ENCODE data around the gene THSD7A. TPM values are rescaled to one million over a fixed set of nuclear protein-coding genes. Genes with fewer than 3 reads are reported as not detected.

The THSD7A gene
- total and polyA plus RNA-seq, 2 of the 8 experiments (the other 6 are each of a cell fraction or from before 2014, with no cell fraction given): 0.44 to 1.2 TPM

- no peak overlapping the region for H3K18ac ChIP-seq (ENCODE audit: extremely low read depth, low read length)
- CTCF ChIA-PET (ENCODE audit: partially characterized antibody): interaction anchor here (0.6 to 1.9 kb wide), 2 partner anchors 11 to 13 kb away, joined by 3 to 9 read pairs; no protein-coding TSS in a partner anchor
- H3K56ac ChIP-seq (replicated peaks; ENCODE audit: insufficient read length, low read depth, low read length): no peak overlapping the region
- H2BK12ac ChIP-seq (ENCODE audit: low read depth, low read length): no peak overlapping the region
- no peak for FAIRE-seq
- H2BK5ac ChIP-seq (ENCODE audit: low read depth, low read length): no peak overlapping the region
- no peak overlapping the region for H4K8ac ChIP-seq (ENCODE audit: extremely low read depth, insufficient read depth, low read length)
- no peak overlapping the region for H3K4me2 ChIP-seq (ENCODE audit: insufficient read depth in 1 of 2, low read depth in 2 of 2, low read length in 2 of 2)
- no peaks in the 10 kb centered on the region for H3K4me1 ChIP-seq (replicated peaks in 1 of 4; ENCODE audit: control insufficient read depth in 3 of 4, insufficient read depth in 4 of 4, low read length in 3 of 4)
- TF ChIP-seq RNF2 (IDR thresholded peaks at IDR 0.05; ENCODE audit: borderline replicate concordance, low read depth, low read length, missing control alignments, poor library complexity, severe bottlenecking) (no peak), POLR2A (IDR thresholded peaks at IDR 0.05; ENCODE audit: control extremely low read depth in 1 of 2, low read depth in 2 of 2, low read length in 2 of 2) (no peak), RFX5 (IDR thresholded peaks at IDR 0.05; ENCODE audit: borderline replicate concordance, low read depth, low read length) (no peak)
- 85% methylated on average over 2 of the region's 2 CpGs; no CpG with 5 or more reads in 1 of the 2 experiments for WGBS, 2 experiments (ENCODE audit: extremely low coverage in 1 of 2, insufficient coverage in 1 of 2, insufficient read length in 1 of 2, insufficient replicate concordance in 2 of 2, low coverage in 1 of 2, low lambda C conversion rate in 2 of 2, missing lambda C conversion rate in 1 of 2)
- H3K79me2 ChIP-seq (ENCODE audit: control insufficient read depth in 1 of 2, insufficient read depth in 2 of 2, low read length in 2 of 2): no peaks in the 10 kb centered on the region
- no peak overlapping the region for H3K9ac ChIP-seq (replicated peaks in 1 of 4; ENCODE audit: extremely low read depth in 1 of 4, low read depth in 3 of 4, low read length in 3 of 4)
- no peak overlapping the region for H4K5ac ChIP-seq (ENCODE audit: insufficient read length, low read depth, low read length)
- H3K4me3 ChIP-seq (ENCODE audit: extremely low read depth in 1 of 4, insufficient read depth in 2 of 4, low read depth in 3 of 4, low read length in 4 of 4): no peak overlapping the region
- POLR2A ChIA-PET (ENCODE audit: partially characterized antibody): no interaction called here
- no peak overlapping the region for H4K91ac ChIP-seq (replicated peaks; ENCODE audit: insufficient read length, low read length)
- no peak overlapping the region for H3K14ac ChIP-seq (ENCODE audit: insufficient read length)
- no peaks in the 10 kb centered on the region for H3K79me1 ChIP-seq (ENCODE audit: low read depth, low read length)
- no peaks in the 10 kb centered on the region for H3K27me3 ChIP-seq (replicated peaks in 1 of 4; ENCODE audit: control insufficient read depth in 3 of 4, extremely low read depth in 1 of 4, insufficient read depth in 3 of 4, low read length in 3 of 4)
- H3K23ac ChIP-seq (ENCODE audit: insufficient read length): no peak overlapping the region
- H3K9me3 ChIP-seq (ENCODE audit: insufficient read depth in 2 of 2, low read depth in 1 of 2, low read length in 1 of 2): no peaks in the 10 kb centered on the region
- H3K4ac ChIP-seq (replicated peaks; ENCODE audit: insufficient read length, low read depth, low read length): no peak overlapping the region
- H4K20me1 ChIP-seq (replicated peaks in 1 of 2; ENCODE audit: control insufficient read depth in 1 of 2, insufficient read depth in 2 of 2, low read length in 2 of 2): no peaks in the 10 kb centered on the region
- no peaks in the 10 kb centered on the region for H3K36me3 ChIP-seq (ENCODE audit: control insufficient read depth in 2 of 4, insufficient read depth in 4 of 4, low read length in 3 of 4)
- H3K23me2 ChIP-seq (ENCODE audit: low read depth, low read length): no peaks in the 10 kb centered on the region
- no peak overlapping the region for H3K27ac ChIP-seq (ENCODE audit: low read depth, low read length)
- H2AK5ac ChIP-seq (ENCODE audit: low read depth, low read length): no peak overlapping the region
- no peak overlapping the region for H2BK120ac ChIP-seq (replicated peaks; ENCODE audit: low read depth, low read length)
- no peak overlapping the region for H2AFZ ChIP-seq (ENCODE audit: low read length)
- no peak for DNase-seq (ENCODE audit: low read depth in 1 of 2, low spot score in 2 of 2)
- no peak overlapping the region for H2BK15ac ChIP-seq (ENCODE audit: low read length)
- H2BK20ac ChIP-seq (ENCODE audit: low read length): no peak overlapping the region
Observed at GRCh38 chr7:11570922-11571550, 261.0 kb downstream of the THSD7A start.

Measured in H1 (cell line).